ENCODE results near the gene TACC2.

The TACC2 gene

GRCh38 chr10:121949451-121949850 is 39.5 kb upstream of the TACC2 start:
- Mint-ChIP-seq H3K36me3 (ENCODE audit: low read depth) (peaks cover 35% of the 10 kb centered on the region), H3K4me1 (peaks cover 14% of the 10 kb centered on the region), H3K27ac (no peak overlapping the region), H3K9me3 (no peaks in the 10 kb centered on the region), H3K4me3 (no peak overlapping the region), H3K27me3 (ENCODE audit: low read depth, poor library complexity) (peaks cover 3% of the 10 kb centered on the region)
- no peak for DNase-seq
- TF ChIP-seq CTCF (IDR thresholded peaks at IDR 0.05), result no peak

- Mint-ChIP-seq H3K27ac (no peak overlapping the region), H3K27me3 (ENCODE audit: low read depth, poor library complexity) (peaks cover 3% of the 10 kb centered on the region), H3K4me3 (no peak overlapping the region), H3K9me3 (no peaks in the 10 kb centered on the region), H3K36me3 (ENCODE audit: low read depth) (peaks cover 50% of the 10 kb centered on the region), H3K4me1 (peaks cover 33% of the 10 kb centered on the region)
- no peak for DNase-seq
- TF ChIP-seq CTCF (IDR thresholded peaks at IDR 0.05), result no peak
These were observed 36.7 kb upstream of the TACC2 start for GRCh38 chr10:121952226-121952625.

- no peak overlapping the region for H3K4me3 Mint-ChIP-seq
- no peak for TF ChIP-seq CTCF (IDR thresholded peaks at IDR 0.05)
- peaks cover 3% of the 10 kb centered on the region for H3K27me3 Mint-ChIP-seq (ENCODE audit: low read depth, poor library complexity)
- peaks cover 19% of the 10 kb centered on the region for H3K4me1 Mint-ChIP-seq
- H3K36me3 Mint-ChIP-seq (ENCODE audit: low read depth), result peaks cover 54% of the 10 kb centered on the region
- DNase-seq, result no peak
- H3K9me3 Mint-ChIP-seq, result no peaks in the 10 kb centered on the region
- peak overlapping the region; percentile 97 for H3K27ac Mint-ChIP-seq
These were observed 32.6 kb upstream of the TACC2 start for GRCh38 chr10:121956111-121957061.

GRCh38 chr10:121959671-121960070 is 29.3 kb upstream of the TACC2 start:
- H3K27ac Mint-ChIP-seq, result no peak overlapping the region
- H3K9me3 Mint-ChIP-seq, result no peaks in the 10 kb centered on the region
- H3K27me3 Mint-ChIP-seq (ENCODE audit: low read depth, poor library complexity), result no peaks in the 10 kb centered on the region
- H3K36me3 Mint-ChIP-seq (ENCODE audit: low read depth), result peaks cover 57% of the 10 kb centered on the region
- peaks cover 19% of the 10 kb centered on the region for H3K4me1 Mint-ChIP-seq
- no peak overlapping the region for H3K4me3 Mint-ChIP-seq
- DNase-seq, result no peak
- no peak for TF ChIP-seq CTCF (IDR thresholded peaks at IDR 0.05)

- peaks cover 67% of the 10 kb centered on the region for H3K36me3 Mint-ChIP-seq (ENCODE audit: low read depth)
These were observed 27.5 kb upstream of the TACC2 start for GRCh38 chr10:121961456-121961855.

More at GRCh38 chr10:121961456-121961855, 27.5 kb upstream of the TACC2 start:
- TF ChIP-seq CTCF (IDR thresholded peaks at IDR 0.05), result no peak
- H3K27me3 Mint-ChIP-seq (ENCODE audit: low read depth, poor library complexity), result no peaks in the 10 kb centered on the region
- H3K4me1 Mint-ChIP-seq, result peaks cover 11% of the 10 kb centered on the region
- DNase-seq, result no peak
- H3K4me3 Mint-ChIP-seq, result no peak overlapping the region
- H3K9me3 Mint-ChIP-seq, result no peaks in the 10 kb centered on the region
- H3K27ac Mint-ChIP-seq, result no peak overlapping the region

All from nephron progenitor cell (in vitro differentiated cells).